HG02759 (cell line): ENCODE measurements around the gene ATP8B1.
"Not testable (repeated sequence)": the region's sequence is repeated elsewhere in the genome, so short reads cannot be mapped to it uniquely, and the experiment has no call there.

Source experiments
- ATAC-seq: cut with Tn5 transposase; IDR thresholded peaks from one replicate; pipeline ENCODE4 v1.9.1; 2021; ENCODE audit warnings: mild to moderate bottlenecking, moderate library complexity; ENCODE audit not compliant: unreplicated experiment

The ATP8B1 gene

GRCh38 chr18:57803103-57803969 is at the start of gene ATP8B1:
Gene ATP8B1, minus strand, starts transcription at chr18:57803315. Its CDS starts 71,508 bp downstream, at chr18:57731807.
- peak; percentile 72 for ATAC-seq

DNA sequence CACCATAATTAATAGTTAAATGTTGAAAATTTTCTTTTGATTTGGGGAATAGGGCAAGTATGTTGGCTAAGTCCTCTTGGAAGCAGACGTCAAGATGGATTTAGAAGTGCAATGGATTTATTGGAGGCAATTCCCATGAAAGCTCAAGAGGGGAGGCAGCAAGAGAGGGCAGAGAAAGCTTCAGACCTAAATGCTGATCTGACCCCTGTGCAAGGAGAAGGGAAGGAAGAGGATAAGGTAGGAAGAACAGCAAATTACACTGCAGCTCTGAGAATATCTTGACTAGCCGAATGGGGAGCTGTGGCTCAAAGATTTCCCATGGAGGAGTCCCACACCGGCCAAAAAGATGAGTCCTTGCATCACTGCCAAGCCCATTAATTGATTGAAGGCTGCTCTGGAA is 46.9 kb upstream of the ATP8B1 start:
- ATAC-seq, result no peak

DNA sequence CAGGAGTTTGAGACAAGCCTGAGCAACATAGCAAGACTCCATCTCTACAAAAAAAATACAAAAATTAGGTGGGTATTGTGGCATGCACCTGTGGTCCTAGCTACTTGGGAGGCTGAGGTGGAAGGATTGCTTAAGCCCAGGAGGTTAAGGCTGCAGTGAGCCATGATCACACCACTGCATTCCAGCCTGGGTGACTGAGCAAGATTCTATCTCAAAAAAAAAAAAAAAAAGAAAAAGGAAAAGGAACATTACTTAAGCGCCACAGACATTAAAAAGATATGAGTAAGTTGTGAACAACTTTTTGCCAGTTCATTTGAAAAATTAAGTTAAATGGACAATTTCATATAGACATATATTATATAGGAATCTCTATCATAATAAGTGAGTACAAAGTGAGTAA is 45.3 kb upstream of the ATP8B1 start:
- not testable (repeated sequence) for ATAC-seq

DNA sequence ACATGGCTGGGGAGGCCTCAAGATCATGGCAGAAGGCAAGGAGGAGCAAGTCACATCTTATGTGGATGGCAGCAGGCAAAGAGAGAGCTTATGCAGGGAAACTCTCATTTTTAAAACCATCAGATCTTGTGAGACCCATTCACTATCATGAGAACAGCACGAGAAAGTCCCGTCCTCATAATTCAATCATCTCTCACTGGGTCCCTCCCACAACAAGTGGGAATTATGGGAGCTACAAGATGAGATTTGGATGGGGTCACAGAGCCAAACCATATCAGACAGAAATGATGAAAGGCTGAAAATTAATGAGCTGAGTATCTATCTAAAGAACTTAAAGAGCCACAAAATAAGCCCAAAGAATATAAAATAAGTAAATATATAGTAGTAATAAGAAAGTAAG is 44.3 kb upstream of the ATP8B1 start:
- not testable (repeated sequence) for ATAC-seq

DNA sequence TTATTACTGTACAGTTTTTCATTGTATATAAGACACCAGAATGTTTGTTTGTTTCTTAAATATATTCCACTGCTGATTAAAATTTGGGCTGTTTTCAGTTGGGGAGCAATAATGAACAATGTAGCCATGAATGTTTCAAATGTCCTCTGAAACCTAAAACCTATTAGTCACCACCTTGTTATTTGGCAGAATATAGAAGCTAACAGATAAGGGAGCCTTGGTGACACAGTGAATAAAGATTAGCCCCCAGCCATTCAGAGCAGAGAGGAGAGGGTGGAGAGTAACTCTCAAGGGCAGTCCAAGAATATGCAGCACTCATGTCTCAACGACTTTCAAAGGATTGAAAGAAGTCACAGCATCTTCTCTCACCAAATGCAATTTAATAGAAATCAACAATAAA is 43.1 kb upstream of the ATP8B1 start:
- ATAC-seq, result no peak

- no peak for ATAC-seq
Measured at GRCh38 chr18:57845605-57846074, 42.5 kb upstream of the ATP8B1 start.

GRCh38 chr18:57844319-57844718 is 41.2 kb upstream of the ATP8B1 start:
- ATAC-seq, result no peak

DNA sequence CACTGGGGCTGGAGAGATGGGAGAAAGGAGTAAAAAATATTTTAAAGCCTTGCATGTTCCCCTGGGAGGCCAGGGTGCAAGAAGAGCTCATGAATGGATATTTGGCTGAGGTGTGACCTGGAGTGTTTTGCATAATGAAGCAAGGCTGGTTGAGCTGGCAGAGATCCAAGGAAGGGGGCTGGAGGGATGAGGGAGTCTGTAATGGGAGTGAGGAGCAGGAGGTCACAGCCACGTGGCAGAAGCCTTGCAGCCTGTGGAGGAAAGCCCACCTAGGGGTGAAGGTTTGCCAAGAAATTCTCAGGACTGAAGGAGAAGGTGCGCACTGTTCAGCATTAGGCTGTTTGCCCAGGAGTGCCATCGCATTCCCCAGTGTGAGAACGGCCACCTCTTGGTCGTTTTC is 40.3 kb upstream of the ATP8B1 start:
- no peak for ATAC-seq

- peak; percentile 31 for ATAC-seq
Measured at GRCh38 chr18:57841568-57841967, 38.5 kb upstream of the ATP8B1 start.

- ATAC-seq, result no peak
Measured at GRCh38 chr18:57839942-57840381, 36.8 kb upstream of the ATP8B1 start.

- ATAC-seq, result peak; percentile 85
Measured at GRCh38 chr18:57837917-57838548, 34.9 kb upstream of the ATP8B1 start.

GRCh38 chr18:57836557-57836956 is 33.4 kb upstream of the ATP8B1 start:
- no peak for ATAC-seq

DNA sequence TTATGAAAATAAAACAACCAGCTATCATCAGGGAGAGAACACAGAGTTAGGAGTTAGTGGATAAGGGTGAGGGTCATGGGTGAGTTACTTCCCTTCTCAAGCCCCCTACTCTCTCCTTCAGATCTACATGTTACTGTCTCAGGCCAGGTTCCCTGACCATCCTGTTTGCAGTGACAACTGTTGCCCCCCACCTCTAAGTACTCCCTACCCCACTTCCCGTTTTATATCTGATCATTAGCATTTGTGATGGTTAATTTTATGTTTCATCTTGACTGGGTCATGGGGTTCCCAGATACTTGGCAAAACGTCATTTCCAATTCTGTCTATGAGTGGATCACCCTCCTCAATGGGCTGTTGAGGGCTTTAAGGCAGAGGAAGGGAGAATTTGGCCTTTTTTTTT is 32.8 kb upstream of the ATP8B1 start:
- no peak for ATAC-seq

GRCh38 chr18:57834616-57835015 is 31.5 kb upstream of the ATP8B1 start:
- ATAC-seq, result no peak

GRCh38 chr18:57833441-57834101 is 30.5 kb upstream of the ATP8B1 start:
- ATAC-seq, result peak; percentile 35

- no peak for ATAC-seq
Measured at GRCh38 chr18:57832730-57833129, 29.6 kb upstream of the ATP8B1 start.

GRCh38 chr18:57831597-57832377 is 28.7 kb upstream of the ATP8B1 start:
- ATAC-seq, result no peak

- ATAC-seq, result no peak
Measured at GRCh38 chr18:57827646-57828045, 24.5 kb upstream of the ATP8B1 start.

- no peak for ATAC-seq
Measured at GRCh38 chr18:57826252-57826651, 23.1 kb upstream of the ATP8B1 start.

GRCh38 chr18:57820583-57820982 is 17.5 kb upstream of the ATP8B1 start:
- ATAC-seq, result not testable (repeated sequence)
